GM12865 (cell line): ENCODE results near the gene STMN3.

ENCODE experiments used
- DNase-seq: peaks from one replicate; pipeline ENCODE4 v3.0.0; 2010; ENCODE audit warnings: low read depth
- H3K4me3 ChIP-seq: 2 replicates; pipeline ENCODE4 v1.5.1; 2011; ENCODE audit warnings: mild to moderate bottlenecking, low read depth, low read length, control low read depth
- CTCF ChIP-seq: IDR thresholded peaks from 2 replicates; pipeline ENCODE4 v1.5.1; 2011; ENCODE audit warnings: low read length, control low read depth, low read depth, inconsistent platforms; ENCODE audit not compliant: insufficient read depth; ENCODE audit errors: missing control alignments

Gene STMN3

GRCh38 chr20:63627751-63628245 lies 25.4 kb downstream of the STMN3 start:
- no peak for DNase-seq
- TF ChIP-seq CTCF, result no peak
- H3K4me3 ChIP-seq, result peak overlapping the region; percentile 81

GRCh38 chr20:63627129-63627750 lies 26.0 kb downstream of the STMN3 start:
- peak; percentile 98 for DNase-seq

GRCh38 chr20:63626424-63627128 lies 26.6 kb downstream of the STMN3 start, which contains the start of gene GMEB2:
Gene GMEB2 (minus strand): TSS chr20:63627101. CDS start chr20:63619397, 7,704 bp downstream.
- peak; percentile 89 for DNase-seq
- H3K4me3 ChIP-seq, result peak within 1 kb of the TSS; percentile 96
- TF ChIP-seq CTCF, result no peak

More at GRCh38 chr20:63627129-63627750, 26.0 kb downstream of the STMN3 start:
- TF ChIP-seq CTCF, result no peak
- peak overlapping the region; percentile 81 for H3K4me3 ChIP-seq

- peak; percentile 76 for DNase-seq
- peak overlapping the region; percentile 96 for H3K4me3 ChIP-seq
- TF ChIP-seq CTCF, result no peak
Observed at GRCh38 chr20:63625771-63626423, 27.3 kb downstream of the STMN3 start.

- H3K4me3 ChIP-seq, result no peak overlapping the region
- DNase-seq, result no peak
- TF ChIP-seq CTCF, result no peak
Observed at GRCh38 chr20:63624486-63624885, 28.7 kb downstream of the STMN3 start.

- DNase-seq, result no peak
- no peak for TF ChIP-seq CTCF
Observed at GRCh38 chr20:63622732-63623131, 30.5 kb downstream of the STMN3 start.

More at GRCh38 chr20:63622732-63623131, 30.5 kb downstream of the STMN3 start:
- no peak overlapping the region for H3K4me3 ChIP-seq
